NCI-H748 treated with DMSO at 0.1 percent for 48 hours (cell line): ENCODE data around the gene FAIM2.
"Not testable (repeated sequence)": the region's sequence is repeated elsewhere in the genome, so short reads cannot be mapped to it uniquely, and the experiment has no call there.

Experiments used
- DNase-seq: peaks from one replicate; lab custom pipeline; 2025; lab: John Stamatoyannopoulos, UW

FAIM2 gene

GRCh38 chr12:49894751-49895148, 8.9 kb downstream of the FAIM2 start:
- DNase-seq = no peak

GRCh38 chr12:49893753-49894750, 9.6 kb downstream of the FAIM2 start:
- DNase-seq = no peak

DNA sequence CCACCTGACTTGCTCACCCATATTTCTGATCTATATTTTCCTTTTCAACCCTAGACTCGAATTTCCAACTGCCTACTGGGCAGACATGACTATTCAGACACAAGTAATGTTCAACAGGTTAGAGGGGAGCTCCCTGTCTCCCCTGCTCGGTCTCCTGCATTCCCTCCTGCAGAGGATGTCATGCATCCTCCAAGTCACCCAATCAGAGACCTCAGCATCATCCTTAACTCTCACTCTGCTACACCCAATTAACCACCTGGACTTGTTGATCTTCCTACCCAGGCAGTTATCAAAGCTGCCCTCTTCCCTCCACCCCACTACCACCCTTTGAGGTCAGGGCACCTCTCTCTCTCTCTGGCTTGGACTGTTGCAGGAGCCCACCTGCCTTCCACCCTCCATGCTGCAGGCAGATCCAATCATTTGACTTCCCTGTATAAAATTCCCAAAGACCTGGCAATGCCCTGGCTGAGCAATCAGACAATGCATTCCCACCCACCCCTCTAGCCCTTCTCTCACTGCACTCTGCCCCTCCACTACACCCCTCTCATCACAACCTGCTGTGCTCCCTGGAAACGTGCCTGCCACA, 10.9 kb downstream of the FAIM2 start:
- DNase-seq = no peak

DNA sequence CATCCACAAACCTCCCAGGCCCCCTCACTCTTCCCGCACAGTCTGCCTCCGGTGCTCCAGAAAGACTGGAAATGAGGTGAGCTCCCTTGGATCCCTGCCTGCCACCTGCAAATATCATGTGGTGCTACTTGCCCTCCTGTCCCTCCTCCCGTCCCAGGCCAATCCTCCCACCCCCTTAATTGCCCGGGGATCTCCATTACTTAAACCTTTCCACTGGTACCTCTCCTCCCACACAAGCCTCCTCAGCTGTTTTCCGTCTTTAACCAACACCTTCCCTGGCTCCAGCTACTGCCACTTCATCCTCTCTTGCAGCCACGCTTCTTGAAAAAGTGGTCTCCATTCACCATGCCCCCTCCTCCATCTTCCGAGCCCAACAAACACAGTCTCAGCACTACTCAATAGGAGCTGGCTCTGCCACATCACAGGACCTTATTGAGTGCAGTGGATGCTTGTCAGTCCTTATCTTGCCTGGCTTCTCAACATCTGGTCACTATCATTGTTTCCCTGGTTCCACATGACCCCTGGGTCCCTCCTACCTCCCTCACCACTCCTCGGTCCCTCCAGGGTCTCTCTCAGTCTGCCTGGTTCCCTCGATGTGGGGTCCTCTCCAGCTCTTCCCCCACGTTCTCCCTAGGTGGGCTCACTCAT, 11.5 kb downstream of the FAIM2 start:
- no peak for DNase-seq

GRCh38 chr12:49891476-49891875, 12.2 kb downstream of the FAIM2 start:
- no peak for DNase-seq

GRCh38 chr12:49891012-49891411, 12.7 kb downstream of the FAIM2 start:
- no peak for DNase-seq

DNA sequence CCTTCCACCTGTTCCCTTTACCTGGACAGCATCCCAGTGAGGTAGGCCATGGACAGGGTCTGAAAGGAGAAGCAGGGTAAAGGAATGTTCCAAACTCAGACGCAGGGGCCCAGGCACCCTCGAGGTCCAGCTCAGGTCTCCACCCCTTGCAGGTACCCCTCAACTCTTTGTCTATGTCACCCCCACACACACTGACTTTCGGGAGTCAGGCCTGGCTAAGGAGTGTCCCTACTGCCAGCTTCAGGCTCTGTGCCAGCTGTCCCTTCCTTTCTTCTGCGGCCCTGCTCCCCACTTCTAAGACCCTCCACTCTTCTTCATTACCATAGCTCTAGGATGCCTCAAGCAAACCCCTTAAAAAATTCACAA, 13.6 kb downstream of the FAIM2 start:
- no peak for DNase-seq

- no peak for DNase-seq
These were observed 14.2 kb downstream of the FAIM2 start for GRCh38 chr12:49889361-49890095.

- DNase-seq = no peak
These were observed 15.1 kb downstream of the FAIM2 start for GRCh38 chr12:49888461-49889151.

DNA sequence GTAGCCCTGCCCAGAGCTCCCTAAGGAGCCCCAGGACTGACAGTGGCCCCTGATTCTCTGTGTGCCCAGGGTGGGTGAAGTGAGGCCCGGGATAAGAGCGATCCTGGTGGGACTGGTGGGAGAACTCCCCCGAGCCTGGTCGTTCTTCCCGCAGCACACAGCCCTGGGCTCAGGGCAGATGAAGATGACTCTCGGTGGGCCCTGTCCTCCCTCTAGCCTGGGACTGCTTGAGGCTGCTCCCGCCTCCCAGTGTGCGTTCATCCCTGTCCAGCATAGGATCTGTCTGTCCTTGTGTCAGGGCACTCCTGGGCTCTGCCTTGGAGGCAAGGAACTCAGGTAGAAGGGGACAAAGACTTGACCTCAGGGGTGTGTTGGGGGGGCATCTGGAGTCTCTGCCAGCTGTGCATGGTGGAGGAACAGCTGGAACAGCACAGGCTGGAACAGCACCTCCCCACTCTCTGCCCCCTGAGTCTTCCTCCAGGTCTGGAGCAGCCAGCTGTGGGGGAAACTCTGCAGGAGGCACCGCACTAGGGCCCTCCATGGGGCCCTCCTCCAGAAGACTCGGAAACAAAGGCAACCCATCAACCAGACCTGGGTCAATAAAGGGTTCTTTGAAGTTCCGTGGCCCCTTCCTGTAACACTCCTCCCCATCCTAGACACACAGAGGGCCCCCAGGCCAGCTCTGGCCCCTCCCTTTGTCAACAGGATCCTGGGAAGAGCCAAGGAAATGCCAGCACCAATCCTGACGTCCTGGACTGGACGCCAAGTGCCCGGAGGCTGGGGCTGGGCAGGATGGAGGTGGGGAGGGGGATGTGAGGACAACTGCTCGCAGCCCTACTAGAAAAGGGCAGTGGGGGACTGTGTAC, 15.9 kb downstream of the FAIM2 start:
- no peak for DNase-seq

GRCh38 chr12:49887091-49887490, 16.6 kb downstream of the FAIM2 start:
- no peak for DNase-seq

DNA sequence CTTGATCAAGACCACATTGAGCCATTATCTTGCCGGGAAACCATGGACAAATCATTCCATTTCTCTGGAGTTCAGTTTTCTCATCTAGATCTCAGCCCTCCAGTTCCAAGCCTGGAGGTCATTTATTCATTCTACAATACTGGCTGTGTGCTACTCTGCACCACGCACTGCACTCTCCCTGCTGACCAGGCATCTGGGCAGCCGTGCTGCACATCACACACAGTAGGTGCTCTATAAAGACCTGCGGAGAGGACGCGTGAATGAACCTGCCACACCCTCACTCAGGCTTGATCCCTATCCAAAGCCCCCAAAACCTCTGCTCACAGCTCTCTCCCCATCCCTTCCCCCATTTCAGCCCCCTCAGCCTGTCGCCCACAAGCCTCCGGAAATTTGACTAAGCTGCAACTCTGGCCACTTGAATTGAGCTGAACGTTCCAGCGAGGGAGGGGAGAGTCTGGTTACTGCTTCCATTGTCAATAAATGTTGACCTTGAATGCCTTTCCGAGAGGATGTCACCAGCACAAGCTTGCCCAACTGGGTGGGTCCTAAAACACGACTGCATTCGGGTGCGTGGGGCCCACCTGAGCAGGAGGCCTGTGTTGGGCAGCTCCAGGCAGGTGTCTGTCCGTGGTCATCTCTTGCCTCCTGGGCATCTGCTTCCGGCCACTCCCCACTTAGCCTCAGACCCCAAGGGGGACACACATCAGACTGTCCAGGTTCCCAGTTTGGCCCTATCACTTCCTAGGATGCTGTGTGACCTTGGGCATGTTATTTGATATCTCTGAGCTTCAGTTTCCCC, 17.8 kb downstream of the FAIM2 start:
- DNase-seq = no peak

DNA sequence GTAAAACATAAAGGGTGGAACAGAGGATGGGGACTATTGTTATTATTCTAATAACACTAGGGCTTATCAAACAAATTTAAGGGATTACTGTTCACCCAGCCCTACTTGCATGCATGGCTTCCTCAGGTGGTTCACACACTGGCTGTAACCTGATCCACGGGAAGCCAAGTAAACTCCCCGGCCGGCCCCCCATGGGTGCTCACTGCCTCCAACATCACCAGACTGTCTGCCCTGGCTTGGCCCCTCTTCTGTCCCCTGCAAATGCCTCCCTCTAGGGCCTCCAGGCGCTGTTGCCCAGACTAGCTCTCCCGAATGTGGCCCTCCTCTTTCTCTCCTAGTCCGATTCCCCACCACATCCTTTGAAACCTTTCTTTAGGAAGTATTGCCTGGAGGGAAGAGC, 18.6 kb downstream of the FAIM2 start:
- no peak for DNase-seq

GRCh38 chr12:49882851-49883464, 20.7 kb downstream of the FAIM2 start:
- DNase-seq = no peak

DNA sequence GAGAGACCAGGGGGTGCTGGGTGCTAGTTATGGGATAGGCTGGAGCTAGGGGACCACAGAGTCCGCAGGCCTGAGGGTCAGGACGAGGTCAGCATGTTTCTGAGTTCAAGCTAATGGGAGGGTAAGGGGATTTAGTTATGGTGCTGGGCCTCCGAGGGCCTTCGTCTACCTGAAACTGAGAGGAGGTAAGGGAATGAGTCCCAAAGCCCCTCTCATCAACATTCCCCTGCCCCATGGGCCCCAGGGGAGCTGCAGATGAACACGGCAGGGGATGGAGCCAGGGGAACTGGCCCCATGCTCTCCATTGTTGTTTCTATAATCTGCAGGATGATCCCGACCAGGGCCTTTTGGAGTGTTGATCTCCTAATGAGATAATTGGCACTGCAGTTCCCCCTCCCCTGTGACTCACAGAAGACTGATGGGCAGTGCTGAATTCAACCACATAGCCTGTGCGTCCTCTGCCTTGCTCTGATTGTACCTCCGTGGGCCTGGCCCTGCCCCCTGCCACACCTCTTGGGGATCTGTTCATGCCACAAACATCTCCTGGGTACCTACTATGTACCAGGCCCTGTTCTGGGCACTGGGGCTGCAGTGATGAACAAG, 21.4 kb downstream of the FAIM2 start:
- DNase-seq = no peak

DNA sequence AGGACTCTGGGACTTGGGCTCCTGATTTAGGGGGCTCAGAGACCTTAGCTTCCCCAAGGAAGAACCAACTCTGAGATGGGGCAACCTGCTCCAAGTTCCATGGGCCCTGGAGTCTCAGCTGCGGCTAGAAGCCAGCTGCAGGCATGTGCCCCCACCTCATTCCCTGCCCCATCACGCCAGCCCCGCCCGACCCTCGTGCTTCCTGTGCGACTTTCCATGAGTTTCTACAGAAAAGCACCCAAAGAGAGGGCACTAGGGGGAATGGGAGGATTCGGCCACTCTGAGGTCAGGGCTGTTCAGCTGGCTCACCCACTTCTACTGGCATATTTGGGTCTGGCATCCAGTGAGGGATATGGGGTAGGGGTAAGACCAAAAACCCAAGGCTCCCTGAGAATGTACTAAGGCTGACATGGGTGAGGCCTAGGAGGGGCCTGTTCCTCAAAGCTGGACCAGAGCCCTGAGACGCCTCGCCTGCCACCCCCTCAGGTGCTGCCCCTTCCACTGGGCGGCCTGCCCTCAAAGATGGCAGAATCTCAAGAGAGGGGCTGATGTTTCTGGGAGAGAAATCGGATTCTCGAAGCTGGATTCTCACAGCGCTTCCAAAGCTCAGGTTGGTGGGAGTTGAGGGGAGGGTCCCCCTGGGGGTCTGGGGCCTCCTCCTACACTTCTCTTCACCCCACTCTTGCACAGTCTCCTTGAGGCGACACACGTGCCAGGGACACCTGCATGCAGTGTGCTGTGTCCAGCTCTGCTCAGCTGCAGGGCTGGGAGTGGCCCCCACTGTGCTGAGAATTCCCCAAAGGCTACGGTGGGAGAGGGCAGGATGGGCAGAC, 22.1 kb downstream of the FAIM2 start:
- DNase-seq = no peak

- no peak for DNase-seq
These were observed 22.8 kb downstream of the FAIM2 start for GRCh38 chr12:49880756-49881414.

- DNase-seq = not testable (repeated sequence)
These were observed 24.6 kb downstream of the FAIM2 start for GRCh38 chr12:49879065-49879464.
